Measurements from ENCODE around the gene LAMC2. TPM values are rescaled to one million over a fixed set of nuclear protein-coding genes. Genes with fewer than 3 reads are reported as not detected.
A peak's percentile ranks its signal among the peaks of the same experiment; 100 is the strongest.
"Not testable (repeated sequence)": the region's sequence is repeated elsewhere in the genome, so short reads cannot be mapped to it uniquely, and the experiment has no call there.

LAMC2 gene
- polyA plus RNA-seq (ENCODE audit: insufficient read depth in 1 of 5, insufficient read length in 5 of 5, low replicate concordance in 1 of 5): 10 to 100 TPM; 33.0 to 61.1 (median 44.6) TPM
- long read RNA-seq, donor 1, full-length matches to known transcripts: 3 of 10 reads
- long read RNA-seq, donor 1, partial matches to known transcripts: 7 of 10 reads
- long read RNA-seq, donor 1, other reads (novel, unspliced or antisense): 0 of 10 reads
- long read RNA-seq, donor 2, full-length matches to known transcripts: 2 of 2 reads
- long read RNA-seq, donor 2, partial matches to known transcripts: 0 of 2 reads
- long read RNA-seq, donor 2, other reads (novel, unspliced or antisense): 0 of 2 reads
- long read RNA-seq, donor 3, full-length matches to known transcripts: 3 of 3 reads
- long read RNA-seq, donor 3, partial matches to known transcripts: 0 of 3 reads
- long read RNA-seq, donor 3, other reads (novel, unspliced or antisense): 0 of 3 reads
- long read RNA-seq, donor 4, full-length matches to known transcripts: 5 of 5 reads
- long read RNA-seq, donor 4, partial matches to known transcripts: 0 of 5 reads
- long read RNA-seq, donor 4, other reads (novel, unspliced or antisense): 0 of 5 reads
- long read RNA-seq, donor 5, partial matches to known transcripts: 14 of 14 reads
- long read RNA-seq, donor 5, other reads (novel, unspliced or antisense): 0 of 14 reads
- long read RNA-seq, donor 6, full-length matches to known transcripts: 3 of 3 reads
- long read RNA-seq, donor 6, partial matches to known transcripts: 0 of 3 reads
- long read RNA-seq, donor 6, other reads (novel, unspliced or antisense): 0 of 3 reads
- long read RNA-seq, donor 7, full-length matches to known transcripts: 4 of 21 reads
- long read RNA-seq, donor 7, partial matches to known transcripts: 17 of 21 reads
- long read RNA-seq, donor 7, other reads (novel, unspliced or antisense): 0 of 21 reads
- long read RNA-seq, donor 8, full-length matches to known transcripts: 2 of 2 reads
- long read RNA-seq, donor 8, partial matches to known transcripts: 0 of 2 reads
- long read RNA-seq, donor 8, other reads (novel, unspliced or antisense): 0 of 2 reads

DNA sequence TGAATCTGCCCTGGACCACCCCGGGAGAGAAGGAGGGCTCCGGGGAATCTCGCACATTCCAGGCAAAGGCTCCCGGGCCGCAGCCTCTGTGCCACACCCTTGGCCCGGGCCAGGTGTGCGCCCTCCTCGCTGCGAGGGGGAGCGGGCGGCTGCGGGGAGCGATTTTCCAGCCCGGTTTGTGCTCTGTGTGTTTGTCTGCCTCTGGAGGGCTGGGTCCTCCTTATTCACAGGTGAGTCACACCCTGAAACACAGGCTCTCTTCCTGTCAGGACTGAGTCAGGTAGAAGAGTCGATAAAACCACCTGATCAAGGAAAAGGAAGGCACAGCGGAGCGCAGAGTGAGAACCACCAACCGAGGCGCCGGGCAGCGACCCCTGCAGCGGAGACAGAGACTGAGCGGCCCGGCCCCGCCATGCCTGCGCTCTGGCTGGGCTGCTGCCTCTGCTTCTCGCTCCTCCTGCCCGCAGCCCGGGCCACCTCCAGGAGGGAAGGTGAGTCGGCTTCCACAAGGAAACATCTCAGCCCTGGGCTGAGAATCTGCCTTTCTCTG, at the start of gene LAMC2:
Gene LAMC2 (plus strand): TSS at position 324 of the 550 bp plus-strand sequence. CDS start 89 bp downstream, at position 413.
- DNase-seq: peak; percentile 48 to 50

GRCh38 chr1:183137782-183138181, 48.3 kb upstream of the LAMC2 start:
- no peak for DNase-seq

DNA sequence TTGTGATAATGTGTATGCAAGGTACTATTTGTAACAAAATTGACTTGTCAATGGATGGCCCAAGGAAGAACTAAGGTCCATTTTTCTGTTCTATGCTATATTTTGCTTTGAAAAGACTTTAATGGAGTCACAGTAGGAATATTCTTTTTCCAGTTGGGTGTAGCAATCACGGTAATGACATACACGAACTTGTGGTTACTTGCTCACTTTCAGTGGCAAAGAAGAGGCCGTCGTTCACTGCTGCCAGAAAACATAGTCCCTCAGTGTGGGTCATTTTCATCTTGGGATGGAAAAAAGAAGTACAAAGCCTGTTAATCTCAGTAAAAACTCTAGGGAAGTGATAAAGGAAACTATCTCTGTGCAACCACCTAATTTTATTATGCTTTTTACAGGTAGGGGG, 47.8 kb upstream of the LAMC2 start:
- no peak for DNase-seq

DNA sequence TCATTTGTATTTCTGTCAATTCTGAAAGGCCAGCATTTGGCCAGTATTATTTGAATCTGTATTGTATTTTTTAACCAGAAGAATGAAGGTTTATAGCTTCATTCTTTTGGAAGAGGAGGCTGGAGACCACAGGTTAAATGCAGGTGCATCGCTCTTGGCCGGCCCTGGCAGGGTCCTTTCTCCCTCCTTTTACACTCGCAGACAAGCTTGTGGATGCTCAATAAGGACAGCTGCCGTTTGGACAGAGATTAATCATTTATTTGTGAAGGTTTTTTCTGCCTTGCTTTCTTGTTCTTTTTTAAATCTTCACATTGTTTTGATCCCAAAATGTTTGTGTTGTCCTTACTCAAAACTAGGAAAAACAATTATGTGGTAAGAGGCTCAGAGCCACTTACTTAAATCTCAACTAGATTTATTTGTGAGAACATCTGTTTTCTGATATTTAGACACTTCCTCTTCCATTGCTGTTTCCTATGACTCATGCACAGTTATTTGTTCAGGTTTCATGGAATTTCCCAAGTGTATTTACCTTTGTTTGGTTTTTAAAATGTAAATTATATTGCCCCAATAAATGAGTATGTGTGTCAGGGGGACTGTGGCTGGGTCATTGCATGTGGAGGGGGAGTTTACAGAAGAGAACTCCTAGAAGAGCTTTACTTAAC, 46.7 kb upstream of the LAMC2 start:
- DNase-seq: no peak

GRCh38 chr1:183140633-183141032, 45.4 kb upstream of the LAMC2 start:
- DNase-seq: no peak

- DNase-seq: no peak
Measured at GRCh38 chr1:183142171-183142570, 43.9 kb upstream of the LAMC2 start.

DNA sequence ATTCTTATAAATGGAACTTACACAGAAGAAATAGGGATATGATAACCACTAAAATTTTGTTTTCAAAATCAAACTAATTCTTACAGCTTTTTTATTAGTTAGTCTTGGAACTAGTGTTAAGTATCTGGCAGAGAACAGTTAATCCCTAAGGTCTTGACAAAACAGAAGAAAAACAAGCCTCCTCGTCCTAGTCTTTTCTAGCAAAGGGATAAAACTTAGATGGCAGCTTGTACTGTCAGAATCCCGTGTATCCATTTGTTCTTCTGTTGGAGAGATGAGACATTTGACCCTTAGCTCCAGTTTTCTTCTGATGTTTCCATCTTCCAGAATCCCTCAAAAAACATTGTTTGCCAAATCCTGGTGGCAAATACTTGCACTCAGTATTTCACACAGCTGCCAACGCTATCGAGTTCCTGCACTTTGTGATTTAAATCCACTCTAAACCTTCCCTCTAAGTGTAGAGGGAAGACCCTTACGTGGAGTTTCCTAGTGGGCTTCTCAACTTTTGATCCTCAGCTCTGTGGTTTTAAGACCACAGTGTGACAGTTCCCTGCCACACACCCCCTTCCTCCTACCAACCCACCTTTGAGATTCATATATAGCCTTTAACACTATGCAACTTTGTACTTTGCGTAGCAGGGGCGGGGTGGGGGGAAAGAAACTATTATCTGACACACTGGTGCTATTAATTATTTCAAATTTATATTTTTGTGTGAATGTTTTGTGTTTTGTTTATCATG, 42.3 kb upstream of the LAMC2 start:
- DNase-seq: no peak

DNA sequence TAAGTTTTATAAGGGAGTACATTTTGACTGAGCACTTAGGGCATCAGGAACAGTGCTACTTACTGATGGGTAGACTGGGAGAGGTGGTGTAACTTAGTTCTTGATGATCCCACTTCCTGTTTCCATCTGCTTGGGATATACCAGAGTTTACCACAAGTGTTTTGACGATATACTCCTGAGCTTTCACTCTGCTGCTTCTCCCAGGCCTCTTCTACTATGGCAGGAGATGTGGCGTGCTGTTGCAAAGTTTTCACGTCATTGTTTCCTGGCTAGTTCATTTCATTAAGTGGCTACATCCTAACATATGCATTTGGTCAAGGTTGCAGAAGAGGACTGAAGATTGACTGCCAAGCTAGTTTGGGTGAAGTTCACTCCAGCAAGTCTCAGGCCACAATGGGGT, 41.3 kb upstream of the LAMC2 start:
- no peak for DNase-seq

DNA sequence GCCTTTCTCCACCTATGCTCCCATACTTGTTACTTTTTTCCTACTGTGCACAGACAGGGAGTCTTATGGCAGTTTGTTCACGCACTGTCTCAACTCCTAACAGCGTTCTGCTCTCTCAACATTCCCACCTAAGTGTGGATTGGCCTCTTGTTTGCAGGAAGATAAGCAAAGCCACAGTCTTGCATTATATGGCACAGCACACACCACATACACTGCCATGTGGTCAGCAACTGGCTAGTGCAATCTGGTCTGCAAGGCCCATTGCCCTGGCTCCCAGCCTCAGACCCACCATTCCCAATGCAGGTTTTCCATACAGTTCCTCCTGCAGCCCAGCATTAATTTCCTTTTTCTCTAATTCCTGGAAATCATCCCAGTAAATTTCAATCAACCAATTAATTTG, 38.3 kb upstream of the LAMC2 start:
- DNase-seq: no peak

DNA sequence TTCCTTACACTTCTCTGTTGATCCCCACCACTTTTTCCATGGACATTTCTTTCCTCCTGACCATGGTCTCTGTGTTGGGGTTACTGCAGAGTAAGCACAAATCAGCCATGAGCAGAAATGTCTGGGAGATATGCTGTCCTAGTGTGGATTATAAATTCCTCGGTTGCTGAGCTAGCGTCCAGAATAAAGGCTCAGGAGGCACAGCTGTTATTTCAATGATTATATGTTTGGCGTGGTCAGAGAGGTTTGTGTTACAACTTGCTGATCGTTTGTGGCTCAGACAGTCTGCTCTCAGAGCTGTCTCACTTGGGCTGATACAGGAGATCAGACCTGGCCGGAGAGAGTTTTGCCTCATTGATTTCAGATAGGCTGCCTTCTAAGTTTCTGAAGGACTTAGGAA, 37.5 kb upstream of the LAMC2 start:
- peak in 1 of 2 donors; percentile 17 for DNase-seq

GRCh38 chr1:183149273-183149672, 36.8 kb upstream of the LAMC2 start:
- DNase-seq: no peak

- not testable (repeated sequence) for DNase-seq
Measured at GRCh38 chr1:183150032-183150431, 36.0 kb upstream of the LAMC2 start.

DNA sequence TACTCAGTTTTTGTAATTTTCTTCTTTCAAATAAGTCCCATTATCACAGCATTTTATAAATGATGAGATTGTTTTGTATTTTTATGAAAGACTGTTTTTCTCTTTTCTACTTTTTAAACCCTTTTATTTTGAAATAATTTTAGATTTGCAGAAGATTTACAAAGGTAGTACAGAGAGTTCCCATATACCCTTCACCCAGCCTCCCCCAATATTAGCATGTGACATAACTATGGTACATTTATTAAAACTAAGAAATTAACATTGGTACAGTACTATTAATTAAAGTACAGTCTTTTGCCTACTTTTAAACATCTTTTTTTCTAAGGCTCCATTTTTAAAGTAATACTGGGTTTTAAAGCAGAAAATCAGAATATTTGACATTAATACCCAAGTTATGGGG, 35.6 kb upstream of the LAMC2 start:
- no peak for DNase-seq

DNA sequence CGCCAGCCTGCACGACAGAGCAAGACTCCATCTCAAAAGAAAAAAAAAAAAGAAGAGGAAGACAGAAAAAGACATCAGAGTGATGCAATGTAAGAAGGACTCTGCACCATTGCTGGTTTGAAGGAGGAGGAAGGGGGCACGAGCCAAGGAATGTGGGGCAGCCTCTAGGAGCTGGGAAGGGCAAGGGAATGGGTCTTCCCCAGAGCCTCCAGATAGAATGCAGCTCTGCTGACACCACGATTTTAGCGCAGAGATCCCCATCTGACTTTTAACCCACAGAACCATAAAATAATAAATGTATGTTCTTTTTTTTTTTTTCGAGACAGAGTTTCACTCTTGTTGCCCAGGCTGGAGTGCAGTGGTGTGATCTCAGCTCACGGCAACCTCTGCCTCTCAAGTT, 33.9 kb upstream of the LAMC2 start:
- no peak for DNase-seq

- DNase-seq: no peak
Measured at GRCh38 chr1:183155939-183156338, 30.1 kb upstream of the LAMC2 start.

GRCh38 chr1:183159960-183160359, 26.1 kb upstream of the LAMC2 start:
- DNase-seq: peak; percentile 45 to 47

- no peak for DNase-seq
Measured at GRCh38 chr1:183161391-183161790, 24.7 kb upstream of the LAMC2 start.

- DNase-seq: no peak
Measured at GRCh38 chr1:183163316-183163715, 22.7 kb upstream of the LAMC2 start.

DNA sequence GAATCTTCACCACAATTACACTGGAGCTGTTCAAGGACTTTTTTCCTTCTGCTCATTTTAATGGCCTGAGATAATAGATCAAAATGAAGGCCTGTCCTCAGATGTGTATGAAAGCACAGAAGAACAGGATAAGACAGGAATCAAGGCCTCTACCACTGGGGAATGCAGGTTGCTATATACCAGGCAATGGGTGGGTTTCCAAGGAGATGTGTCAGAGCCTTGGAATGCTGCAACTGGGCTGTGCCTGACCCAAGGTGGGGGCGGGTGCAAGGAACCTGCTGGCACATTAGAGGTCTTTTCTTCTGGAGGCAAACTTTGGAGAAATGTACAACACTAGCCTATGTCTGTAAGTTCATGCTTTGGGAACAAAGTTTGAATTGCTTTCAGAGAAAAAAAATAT, 21.7 kb upstream of the LAMC2 start:
- DNase-seq: no peak

DNA sequence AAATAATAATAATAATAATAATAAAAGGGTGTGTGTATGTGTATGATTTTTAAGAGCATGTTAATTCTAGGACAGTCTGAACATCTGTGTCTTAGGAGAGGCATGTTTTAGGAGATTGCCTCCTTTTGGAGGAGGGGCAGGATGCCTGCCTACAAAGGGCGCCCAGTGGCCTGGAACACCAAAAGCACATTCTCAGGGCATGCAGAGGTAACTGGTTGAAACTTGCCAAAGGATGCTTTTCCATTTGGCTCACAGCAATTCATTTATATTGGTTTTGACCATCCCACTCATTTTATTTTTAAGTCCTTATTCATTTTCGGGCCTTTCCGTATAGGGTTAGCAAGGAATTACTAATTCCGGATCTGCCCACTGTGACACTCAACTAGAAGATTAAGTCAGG, 21.1 kb upstream of the LAMC2 start:
- DNase-seq: no peak

GRCh38 chr1:183165456-183165855, 20.6 kb upstream of the LAMC2 start:
- DNase-seq: no peak
